DND-41 (cell line): ENCODE measurements around the gene GIMAP8.

Experiments used
- CTCF ChIP-seq: IDR thresholded peaks from 2 replicates; pipeline ENCODE4 v1.5.1; 2012; ENCODE audit warnings: borderline replicate concordance, low read length, moderate library complexity, mild to moderate bottlenecking; ENCODE audit not compliant: poor library complexity, severe bottlenecking; ENCODE audit errors: extremely low read depth
- EZH2 ChIP-seq: IDR thresholded peaks from 3 replicates; pipeline ENCODE4 v1.6.1; 2012; ENCODE audit warnings: borderline replicate concordance, low read depth, mild to moderate bottlenecking, moderate library complexity, low read length, inconsistent platforms; ENCODE audit not compliant: severe bottlenecking

GRCh38 chr7:150519310-150519709 lies 68.9 kb downstream of the GIMAP8 start:
- TF ChIP-seq EZH2 = no peak
- no peak for TF ChIP-seq CTCF
